Measurements from ENCODE around the gene SMCHD1. TPM values are rescaled to one million over a fixed set of nuclear protein-coding genes. Genes with fewer than 3 reads are reported as not detected.

The SMCHD1 gene
- total RNA-seq, 1 experiment from 2014 or later: 61.0 TPM

DNA sequence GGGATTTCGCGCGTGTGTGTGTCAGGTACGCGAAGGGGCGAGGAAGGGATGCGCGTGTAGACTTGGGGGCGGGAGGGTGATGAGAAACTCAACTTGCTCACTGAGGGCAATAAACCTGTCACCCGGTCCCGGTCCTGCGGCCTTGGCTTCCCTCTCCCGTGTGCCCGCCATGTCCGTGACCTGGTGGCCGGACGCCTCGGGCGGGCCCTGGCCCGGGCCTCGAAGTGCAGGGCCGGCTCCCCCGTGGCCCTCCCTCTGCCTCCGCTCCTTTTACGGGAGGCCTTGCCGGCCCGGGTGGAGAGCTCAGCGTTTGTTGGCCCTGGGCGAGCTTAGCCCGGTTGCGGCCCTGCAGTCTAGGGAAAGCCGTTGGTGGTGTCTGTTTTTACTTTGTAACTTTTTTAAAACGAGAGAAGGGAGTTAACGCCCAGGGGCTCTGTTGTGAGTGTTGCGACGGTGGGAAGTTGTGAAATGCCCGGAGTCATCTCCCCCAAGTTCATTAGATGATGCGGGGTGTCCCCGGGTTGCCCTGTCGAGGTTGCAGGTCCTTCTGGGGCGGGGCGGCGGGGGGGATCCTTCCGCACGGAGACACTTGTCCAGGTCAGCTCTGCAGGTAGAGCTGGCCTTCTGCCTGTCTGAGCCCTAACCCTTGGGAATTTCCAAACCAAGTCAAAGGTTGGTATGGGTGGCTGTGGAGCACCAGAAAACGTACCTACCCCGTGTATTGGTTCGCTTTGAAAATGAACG is 883 bp downstream of the SMCHD1 start:
- peaks cover 43% of the 10 kb centered on the region for H3K4me1 ChIP-seq (ENCODE audit: insufficient read depth, low read length)
- H3K9me2 ChIP-seq (replicated peaks; ENCODE audit: low read length): no peaks in the 10 kb centered on the region
- no peaks in the 10 kb centered on the region for H3K9me3 ChIP-seq (ENCODE audit: low read length)
- no peaks in the 10 kb centered on the region for H3K27me3 ChIP-seq (ENCODE audit: low read length)
- H3F3A ChIP-seq (ENCODE audit: low read length, unreplicated experiment): peaks cover 3% of the 10 kb centered on the region
- peak overlapping the region; percentile 87 for H3K4me3 ChIP-seq (ENCODE audit: low read length)
- peak; percentile 25 for DNase-seq
- TF ChIP-seq CTCF (conservative IDR thresholded peaks at IDR 0.05; ENCODE audit: low read depth, low read length): no peak
- TF ChIP-seq EZH2 (IDR thresholded peaks at IDR 0.05; ENCODE audit: low read length, unreplicated experiment): no peak
- TF ChIP-seq EZH2phosphoT487 (IDR thresholded peaks at IDR 0.05; ENCODE audit: borderline replicate concordance, low read length): no peak
- ChIA-PET POLR2A (ENCODE audit: unreplicated experiment) (interaction anchor here (0.6 to 1.2 kb wide), 3 partner anchors 83 to 86 kb away, joined by 3 to 7 read pairs (median 3); no protein-coding TSS in a partner anchor), CTCF (interaction anchor here (1.2 kb wide), 1 partner anchor 82 kb away, joined by 4 read pairs; no protein-coding TSS in a partner anchor)
- BruUV-seq (replicated peaks): TSS peak; percentile 47
- peak overlapping the region; percentile 76 for H2AFZ ChIP-seq (ENCODE audit: low read length)
- intact Hi-C loops (cut with micrococcal nuclease): loop anchor here (2.0 to 10.0 kb wide), 3 partner anchors 64 to 590 kb away; partner anchors contain the start of genes LPIN2 and MYL12A
- H3K36me3 ChIP-seq (ENCODE audit: low read depth, low read length): no peaks in the 10 kb centered on the region
- H3K9ac ChIP-seq (ENCODE audit: low read length): peak overlapping the region; percentile 88
- peak; percentile 12 for ATAC-seq
- peaks cover 58% of the 10 kb centered on the region for H3K79me2 ChIP-seq (ENCODE audit: low read length)
- H3K4me2 ChIP-seq (ENCODE audit: low read length): peak overlapping the region; percentile 92
- peak overlapping the region; percentile 64 for H3K27ac ChIP-seq (ENCODE audit: low read length)
- H4K20me1 ChIP-seq (ENCODE audit: low read length): peaks cover 33% of the 10 kb centered on the region

- no TSS peak for BruUV-seq (replicated peaks)
- Histone ChIP-seq H3K27ac (ENCODE audit: low read length) (no peak overlapping the region; the same call in 1 of the 2 replicates), H3K79me2 (ENCODE audit: low read length) (peaks cover 62% of the 10 kb centered on the region), H3K4me2 (ENCODE audit: low read length) (peak overlapping the region; percentile 92), H2AFZ (ENCODE audit: low read length) (peak overlapping the region; percentile 76), H3K9me3 (ENCODE audit: low read length) (no peaks in the 10 kb centered on the region), H3K4me1 (ENCODE audit: insufficient read depth, low read length) (peaks cover 39% of the 10 kb centered on the region), H3K36me3 (ENCODE audit: low read depth, low read length) (no peaks in the 10 kb centered on the region), H3K9ac (ENCODE audit: low read length) (peak overlapping the region; percentile 88), H3F3A (ENCODE audit: low read length, unreplicated experiment) (peaks cover 3% of the 10 kb centered on the region), H3K27me3 (ENCODE audit: low read length) (no peaks in the 10 kb centered on the region), H4K20me1 (ENCODE audit: low read length) (peaks cover 33% of the 10 kb centered on the region), H3K9me2 (replicated peaks; ENCODE audit: low read length) (no peaks in the 10 kb centered on the region), H3K4me3 (ENCODE audit: low read length) (peak overlapping the region; percentile 87)
- ChIA-PET CTCF (interaction anchor here (1.2 kb wide), 1 partner anchor 83 kb away, joined by 4 read pairs; no protein-coding TSS in a partner anchor), POLR2A (ENCODE audit: unreplicated experiment) (interaction anchor here (0.6 to 1.2 kb wide), 2 partner anchors 51 to 83 kb away, joined by 7 read pairs; no protein-coding TSS in a partner anchor)
- ATAC-seq (no peak), DNase-seq (peak; percentile 16)
- TF ChIP-seq EZH2 (IDR thresholded peaks at IDR 0.05; ENCODE audit: low read length, unreplicated experiment): no peak
- TF ChIP-seq CTCF (conservative IDR thresholded peaks at IDR 0.05; ENCODE audit: low read depth, low read length): no peak
- TF ChIP-seq EZH2phosphoT487 (IDR thresholded peaks at IDR 0.05; ENCODE audit: borderline replicate concordance, low read length): no peak
- intact Hi-C loops (cut with micrococcal nuclease): loop anchor here (2.0 to 10.0 kb wide), 3 partner anchors 65 to 590 kb away; partner anchors contain the start of genes LPIN2 and MYL12A
These were observed 1.5 kb downstream of the SMCHD1 start for GRCh38 chr18:2656981-2657512.
